Neural progenitor cell (in vitro differentiated cells): Measurements from ENCODE around the gene TADA3.

ENCODE experiments used
- EZH2 ChIP-seq: fragments of 200-600 bp; sonication (generic); IDR thresholded peaks from 2 replicates; pipeline ENCODE4 v1.6.1; 2017; ENCODE audit warnings: antibody characterized with exemption, mild to moderate bottlenecking, moderate library complexity
- EZH2phosphoT487 ChIP-seq: fragments of 200-600 bp; sonication (generic); IDR thresholded peaks from 2 replicates; pipeline ENCODE4 v1.6.1; 2017; ENCODE audit warnings: antibody characterized with exemption
- TF ChIP-seq, protein P1 (sequence below): fragments of 200-600 bp; sonication (generic); IDR thresholded peaks from 2 replicates; pipeline ENCODE4 v1.5.1; 2017; ENCODE audit warnings: antibody characterized with exemption, mild to moderate bottlenecking

- TF ChIP-seq, protein P1, sequence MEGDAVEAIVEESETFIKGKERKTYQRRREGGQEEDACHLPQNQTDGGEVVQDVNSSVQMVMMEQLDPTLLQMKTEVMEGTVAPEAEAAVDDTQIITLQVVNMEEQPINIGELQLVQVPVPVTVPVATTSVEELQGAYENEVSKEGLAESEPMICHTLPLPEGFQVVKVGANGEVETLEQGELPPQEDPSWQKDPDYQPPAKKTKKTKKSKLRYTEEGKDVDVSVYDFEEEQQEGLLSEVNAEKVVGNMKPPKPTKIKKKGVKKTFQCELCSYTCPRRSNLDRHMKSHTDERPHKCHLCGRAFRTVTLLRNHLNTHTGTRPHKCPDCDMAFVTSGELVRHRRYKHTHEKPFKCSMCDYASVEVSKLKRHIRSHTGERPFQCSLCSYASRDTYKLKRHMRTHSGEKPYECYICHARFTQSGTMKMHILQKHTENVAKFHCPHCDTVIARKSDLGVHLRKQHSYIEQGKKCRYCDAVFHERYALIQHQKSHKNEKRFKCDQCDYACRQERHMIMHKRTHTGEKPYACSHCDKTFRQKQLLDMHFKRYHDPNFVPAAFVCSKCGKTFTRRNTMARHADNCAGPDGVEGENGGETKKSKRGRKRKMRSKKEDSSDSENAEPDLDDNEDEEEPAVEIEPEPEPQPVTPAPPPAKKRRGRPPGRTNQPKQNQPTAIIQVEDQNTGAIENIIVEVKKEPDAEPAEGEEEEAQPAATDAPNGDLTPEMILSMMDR: no peak
- TF ChIP-seq EZH2: no peak
- TF ChIP-seq EZH2phosphoT487: no peak
These were observed 41.5 kb downstream of the TADA3 start for GRCh38 chr3:9750556-9751411.
